ENCODE data around the gene KLHL29.

KLHL29 gene

GRCh38 chr2:23475473-23475872 is 90.5 kb downstream of the KLHL29 start:
- H3K27me3 ChIP-seq (ENCODE audit: insufficient read depth, poor library complexity, severe bottlenecking), result peaks cover 3% of the 10 kb centered on the region
- H3K27ac ChIP-seq (replicated peaks), result no peak overlapping the region
- DNase-seq (ENCODE audit: low read depth in 1 of 2, low spot score in 1 of 2), result no peak
- H3K4me3 ChIP-seq (replicated peaks; ENCODE audit: insufficient read depth, low read length), result no peak overlapping the region
- TF ChIP-seq POLR2AphosphoS5 (IDR thresholded peaks at IDR 0.05; ENCODE audit: low read depth) (no peak), SPI1 (IDR thresholded peaks at IDR 0.05; ENCODE audit: borderline replicate concordance, low read depth) (no peak), GABPA (IDR thresholded peaks at IDR 0.05; ENCODE audit: low read depth) (no peak), CTCF (IDR thresholded peaks at IDR 0.05; ENCODE audit: insufficient read depth, low read length) (no peak)
- TF ChIP-seq, protein P1, sequence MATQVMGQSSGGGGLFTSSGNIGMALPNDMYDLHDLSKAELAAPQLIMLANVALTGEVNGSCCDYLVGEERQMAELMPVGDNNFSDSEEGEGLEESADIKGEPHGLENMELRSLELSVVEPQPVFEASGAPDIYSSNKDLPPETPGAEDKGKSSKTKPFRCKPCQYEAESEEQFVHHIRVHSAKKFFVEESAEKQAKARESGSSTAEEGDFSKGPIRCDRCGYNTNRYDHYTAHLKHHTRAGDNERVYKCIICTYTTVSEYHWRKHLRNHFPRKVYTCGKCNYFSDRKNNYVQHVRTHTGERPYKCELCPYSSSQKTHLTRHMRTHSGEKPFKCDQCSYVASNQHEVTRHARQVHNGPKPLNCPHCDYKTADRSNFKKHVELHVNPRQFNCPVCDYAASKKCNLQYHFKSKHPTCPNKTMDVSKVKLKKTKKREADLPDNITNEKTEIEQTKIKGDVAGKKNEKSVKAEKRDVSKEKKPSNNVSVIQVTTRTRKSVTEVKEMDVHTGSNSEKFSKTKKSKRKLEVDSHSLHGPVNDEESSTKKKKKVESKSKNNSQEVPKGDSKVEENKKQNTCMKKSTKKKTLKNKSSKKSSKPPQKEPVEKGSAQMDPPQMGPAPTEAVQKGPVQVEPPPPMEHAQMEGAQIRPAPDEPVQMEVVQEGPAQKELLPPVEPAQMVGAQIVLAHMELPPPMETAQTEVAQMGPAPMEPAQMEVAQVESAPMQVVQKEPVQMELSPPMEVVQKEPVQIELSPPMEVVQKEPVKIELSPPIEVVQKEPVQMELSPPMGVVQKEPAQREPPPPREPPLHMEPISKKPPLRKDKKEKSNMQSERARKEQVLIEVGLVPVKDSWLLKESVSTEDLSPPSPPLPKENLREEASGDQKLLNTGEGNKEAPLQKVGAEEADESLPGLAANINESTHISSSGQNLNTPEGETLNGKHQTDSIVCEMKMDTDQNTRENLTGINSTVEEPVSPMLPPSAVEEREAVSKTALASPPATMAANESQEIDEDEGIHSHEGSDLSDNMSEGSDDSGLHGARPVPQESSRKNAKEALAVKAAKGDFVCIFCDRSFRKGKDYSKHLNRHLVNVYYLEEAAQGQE (IDR thresholded peaks at IDR 0.05; ENCODE audit: insufficient replicate concordance, low read depth), result no peak

DNA sequence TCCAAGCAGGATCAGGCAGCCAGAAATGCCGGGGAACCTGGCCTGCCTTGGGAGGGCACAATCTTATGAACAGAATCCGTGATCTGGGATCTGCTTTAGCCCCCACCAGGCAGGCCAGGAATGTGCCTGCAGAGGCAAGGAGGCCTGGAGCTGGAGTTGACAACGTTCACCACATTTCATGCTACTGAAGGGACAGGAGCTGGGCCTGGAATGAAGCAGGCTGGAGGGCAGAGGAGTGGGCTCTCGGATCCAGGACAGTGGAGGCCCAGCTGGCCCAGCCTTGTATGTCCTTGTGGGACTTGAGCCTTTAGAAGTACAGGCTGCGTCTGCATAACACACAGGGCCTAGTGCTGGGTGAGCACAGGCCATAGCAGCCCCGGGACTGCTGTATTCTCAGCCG is 91.8 kb downstream of the KLHL29 start:
- H3K27me3 ChIP-seq (ENCODE audit: insufficient read depth, poor library complexity, severe bottlenecking), result peaks cover 6% of the 10 kb centered on the region
- DNase-seq (ENCODE audit: low read depth in 1 of 2, low spot score in 1 of 2), result no peak
- TF ChIP-seq SPI1 (IDR thresholded peaks at IDR 0.05; ENCODE audit: borderline replicate concordance, low read depth), result no peak
- no peak for TF ChIP-seq GABPA (IDR thresholded peaks at IDR 0.05; ENCODE audit: low read depth)
- TF ChIP-seq, protein P1 (IDR thresholded peaks at IDR 0.05; ENCODE audit: insufficient replicate concordance, low read depth), result no peak
- no peak for TF ChIP-seq POLR2AphosphoS5 (IDR thresholded peaks at IDR 0.05; ENCODE audit: low read depth)
- no peak for TF ChIP-seq CTCF (IDR thresholded peaks at IDR 0.05; ENCODE audit: insufficient read depth, low read length)

GRCh38 chr2:23477392-23477791 is 92.4 kb downstream of the KLHL29 start:
- Histone ChIP-seq H3K27ac (replicated peaks) (no peak overlapping the region), H3K27me3 (ENCODE audit: insufficient read depth, poor library complexity, severe bottlenecking) (peaks cover 6% of the 10 kb centered on the region), H3K4me3 (replicated peaks; ENCODE audit: insufficient read depth, low read length) (no peak overlapping the region)
- DNase-seq (ENCODE audit: low read depth in 1 of 2, low spot score in 1 of 2), result no peak
- TF ChIP-seq, protein P1 (IDR thresholded peaks at IDR 0.05; ENCODE audit: insufficient replicate concordance, low read depth), result no peak
- TF ChIP-seq SPI1 (IDR thresholded peaks at IDR 0.05; ENCODE audit: borderline replicate concordance, low read depth), result no peak
- no peak for TF ChIP-seq POLR2AphosphoS5 (IDR thresholded peaks at IDR 0.05; ENCODE audit: low read depth)
- TF ChIP-seq GABPA (IDR thresholded peaks at IDR 0.05; ENCODE audit: low read depth), result no peak

More for the DNA sequence above, 91.8 kb downstream of the KLHL29 start:
- H3K4me3 ChIP-seq (replicated peaks; ENCODE audit: insufficient read depth, low read length), result no peak overlapping the region
- no peak overlapping the region for H3K27ac ChIP-seq (replicated peaks)

Measured in HL-60 (cell line).